H7 (cell line): Measurements from ENCODE around the gene MGAT5B. TPM values are rescaled to one million over a fixed set of nuclear protein-coding genes. Genes with fewer than 3 reads are reported as not detected.

ENCODE experiments used
- DNase-seq: peaks from one replicate; pipeline ENCODE4 v3.0.0; 2012
- H3K27me3 ChIP-seq: 2 replicates; pipeline ENCODE4 v1.6.0; 2011; ENCODE audit warnings: mild to moderate bottlenecking, low read length; ENCODE audit not compliant: control insufficient read depth, insufficient read depth
- H3K36me3 ChIP-seq: replicated peaks from 2 replicates; pipeline ENCODE4 v1.5.1; 2011; ENCODE audit warnings: low read length; ENCODE audit not compliant: control insufficient read depth, insufficient read depth
- H3K4me3 ChIP-seq: 2 replicates; pipeline ENCODE4 v1.5.1; 2011; ENCODE audit warnings: low read depth, mild to moderate bottlenecking, control low read depth, low read length, moderate library complexity; ENCODE audit not compliant: insufficient read depth
- total RNA-seq: library from RNA; depleted of rRNA; stranded (reverse); fragments of >200 nt; shearing (Covaris generic); gene quantifications from 2 replicates; pipeline ENCODE4 v1.2.3, GENCODE V29; 2014

The MGAT5B gene
- total RNA-seq, 1 experiment from 2014 or later: 3.7 TPM

- no peak overlapping the region for H3K4me3 ChIP-seq
- no peaks in the 10 kb centered on the region; the same call in 1 of the 2 replicates for H3K36me3 ChIP-seq
- DNase-seq: no peak
- no peaks in the 10 kb centered on the region for H3K27me3 ChIP-seq
Observed at GRCh38 chr17:76911299-76912017, 43.3 kb downstream of the MGAT5B start.

DNA sequence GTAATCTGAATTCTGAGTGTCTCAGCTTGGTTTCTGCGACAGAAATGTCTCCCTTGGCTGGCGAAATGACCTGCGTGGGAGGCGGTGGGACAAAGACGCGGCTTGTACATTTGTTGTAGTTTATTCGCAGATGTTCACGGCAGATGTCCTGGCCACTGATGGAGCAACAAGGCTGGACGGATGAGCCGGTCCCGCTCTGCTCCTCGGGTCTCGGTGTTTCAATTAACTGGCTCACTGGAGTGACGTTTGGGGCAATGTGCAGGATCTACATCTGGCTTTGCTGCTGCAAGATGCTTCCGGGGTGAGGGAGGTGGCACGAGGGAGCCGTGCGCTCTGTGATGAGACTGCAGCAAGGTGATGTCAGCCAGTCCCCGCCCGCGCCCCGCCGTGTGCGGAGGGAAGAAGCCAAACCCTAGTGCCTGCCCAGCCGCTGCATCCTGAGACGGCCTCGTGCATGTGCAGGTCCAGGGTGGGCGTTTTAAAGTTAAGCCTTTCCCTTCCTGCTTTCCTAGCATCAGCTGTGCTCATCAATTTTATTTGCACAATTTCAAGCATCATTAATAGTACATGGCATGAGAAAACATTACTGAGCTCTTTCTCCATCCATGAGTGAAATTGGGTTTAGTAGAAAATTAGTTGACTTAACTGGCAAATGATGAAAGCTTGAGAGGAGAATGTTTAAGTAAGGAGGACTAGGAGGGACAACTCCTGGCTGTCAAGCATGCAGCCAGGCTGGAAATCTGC lies 44.4 kb downstream of the MGAT5B start:
- H3K27me3 ChIP-seq: no peaks in the 10 kb centered on the region
- H3K4me3 ChIP-seq: no peak overlapping the region
- no peak for DNase-seq
- no peaks in the 10 kb centered on the region; the same call in 1 of the 2 replicates for H3K36me3 ChIP-seq

GRCh38 chr17:76914937-76915336 lies 46.7 kb downstream of the MGAT5B start:
- no peak for DNase-seq
- no peaks in the 10 kb centered on the region for H3K27me3 ChIP-seq
- no peak overlapping the region for H3K4me3 ChIP-seq
- no peaks in the 10 kb centered on the region; the same call in 1 of the 2 replicates for H3K36me3 ChIP-seq

DNA sequence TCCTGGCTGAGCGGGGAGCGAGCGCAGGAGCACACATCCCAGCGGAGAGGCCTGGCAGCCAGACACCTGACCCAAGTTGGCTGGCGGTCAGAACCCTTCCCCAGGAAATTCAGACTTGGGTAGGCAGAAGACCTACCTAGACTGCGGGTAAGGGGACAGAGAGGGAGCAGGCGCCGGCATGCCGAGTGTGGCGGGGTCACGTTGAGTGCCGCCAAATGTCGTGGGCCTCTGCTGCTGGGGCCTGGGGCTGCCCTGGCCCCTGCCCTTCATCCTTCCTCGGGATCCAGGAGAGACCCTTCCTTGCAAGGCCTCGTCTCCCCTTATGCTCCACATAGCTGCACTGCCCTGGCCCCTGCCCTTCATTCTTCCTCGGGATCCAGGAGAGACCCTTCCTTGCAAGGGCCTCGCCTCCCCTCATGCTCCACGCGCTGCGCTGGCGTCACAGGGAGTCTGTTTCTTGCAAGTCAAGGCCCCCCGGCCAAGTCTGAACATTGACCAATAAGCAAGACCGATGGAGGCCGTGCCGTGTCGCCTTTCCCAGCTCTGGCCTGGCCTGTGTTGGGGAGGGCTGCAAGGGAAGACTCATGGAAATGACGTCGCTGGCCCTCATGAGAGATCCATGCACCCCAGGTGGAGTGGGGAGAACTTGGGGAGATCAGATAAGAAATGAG lies 47.8 kb downstream of the MGAT5B start:
- no peaks in the 10 kb centered on the region for H3K27me3 ChIP-seq
- no peak overlapping the region for H3K4me3 ChIP-seq
- DNase-seq: no peak
- H3K36me3 ChIP-seq: no peaks in the 10 kb centered on the region; the same call in 1 of the 2 replicates

GRCh38 chr17:76917829-76918228 lies 49.6 kb downstream of the MGAT5B start:
- no peaks in the 10 kb centered on the region for H3K27me3 ChIP-seq
- no peak for DNase-seq
- H3K36me3 ChIP-seq: no peaks in the 10 kb centered on the region
- no peak overlapping the region for H3K4me3 ChIP-seq

DNA sequence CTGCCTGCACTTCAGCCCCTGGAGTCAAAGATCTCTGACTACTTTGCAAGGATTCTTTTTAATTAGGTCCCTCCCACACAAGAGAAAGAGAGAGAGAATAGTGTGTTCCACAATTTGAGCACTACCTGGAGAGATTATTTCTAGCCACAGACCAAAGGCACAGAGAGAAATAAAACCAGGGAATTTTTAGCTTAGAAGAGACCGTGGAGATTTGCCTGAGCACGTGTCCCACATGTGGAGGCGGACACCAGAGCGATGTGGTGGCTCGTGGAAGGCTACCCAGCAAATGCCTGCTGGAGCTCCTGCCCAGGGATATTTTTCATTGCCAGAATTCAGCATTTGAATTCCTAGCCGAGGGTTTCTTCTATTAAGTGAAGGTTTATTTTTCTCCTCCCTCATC lies 50.6 kb downstream of the MGAT5B start:
- Histone ChIP-seq H3K36me3 (no peaks in the 10 kb centered on the region), H3K27me3 (no peaks in the 10 kb centered on the region), H3K4me3 (no peak overlapping the region)
- no peak for DNase-seq

GRCh38 chr17:76920364-76921139 lies 52.3 kb downstream of the MGAT5B start:
- DNase-seq: no peak
- Histone ChIP-seq H3K4me3 (no peak overlapping the region), H3K27me3 (no peaks in the 10 kb centered on the region), H3K36me3 (no peaks in the 10 kb centered on the region)

DNA sequence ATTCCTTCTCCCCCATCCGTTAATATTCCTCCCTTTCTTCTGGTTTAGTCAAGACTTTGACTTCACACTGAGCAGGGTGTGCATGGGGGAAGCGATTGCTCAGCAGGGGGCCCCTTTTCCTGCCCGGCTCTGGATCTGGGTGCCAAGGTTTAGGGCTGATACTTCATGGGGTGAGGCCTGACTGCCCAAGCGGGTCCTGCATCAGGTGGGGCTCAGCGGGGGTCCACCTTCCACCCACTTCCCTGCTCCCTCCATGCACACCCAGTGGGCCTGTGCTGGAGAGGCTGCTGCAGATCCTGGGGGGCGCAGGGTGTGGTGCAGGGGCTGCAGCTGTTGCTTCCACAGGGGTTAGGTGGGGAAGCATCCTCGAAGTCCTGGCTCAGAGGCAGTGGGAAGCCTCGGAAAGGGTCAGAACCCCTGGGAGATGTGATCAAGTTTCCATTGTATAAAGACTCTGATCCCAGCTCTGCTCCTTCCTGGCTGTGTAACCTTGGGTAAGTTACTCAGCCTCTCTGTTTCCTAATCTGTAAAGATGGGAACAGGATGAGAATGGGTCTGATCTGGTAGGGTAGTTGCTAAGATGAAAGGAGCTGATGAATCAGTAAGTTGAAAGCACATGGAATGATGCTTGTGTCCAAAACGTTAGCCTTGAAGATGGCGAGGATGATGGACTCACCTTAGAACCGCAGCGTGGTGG lies 53.3 kb downstream of the MGAT5B start:
- Histone ChIP-seq H3K4me3 (no peak overlapping the region), H3K27me3 (no peaks in the 10 kb centered on the region), H3K36me3 (no peaks in the 10 kb centered on the region)
- no peak for DNase-seq

DNA sequence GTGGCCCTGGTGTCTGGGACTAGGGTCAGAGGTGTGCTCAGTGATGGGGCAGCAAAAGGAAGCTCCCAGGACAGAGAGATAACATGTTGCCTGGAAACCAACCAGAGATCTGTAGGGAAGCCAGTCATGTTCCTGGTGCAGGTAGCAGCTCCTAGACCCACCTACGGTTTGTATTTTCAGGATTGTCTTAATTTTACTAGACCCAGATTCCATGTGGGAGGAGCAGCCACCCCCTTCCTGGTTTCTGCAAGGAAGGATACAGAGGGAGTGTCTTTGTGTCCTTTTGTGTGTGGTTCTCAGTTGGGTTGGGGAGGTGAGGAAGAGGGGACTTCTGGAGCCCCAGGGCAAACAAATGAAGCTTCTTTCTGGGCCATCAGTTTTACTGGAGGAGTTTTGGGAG lies 53.9 kb downstream of the MGAT5B start:
- no peaks in the 10 kb centered on the region for H3K36me3 ChIP-seq
- H3K4me3 ChIP-seq: no peak overlapping the region
- DNase-seq: no peak
- no peaks in the 10 kb centered on the region for H3K27me3 ChIP-seq

GRCh38 chr17:76922967-76923366 lies 54.8 kb downstream of the MGAT5B start:
- H3K27me3 ChIP-seq: no peaks in the 10 kb centered on the region
- H3K36me3 ChIP-seq: no peaks in the 10 kb centered on the region
- H3K4me3 ChIP-seq: no peak overlapping the region
- no peak for DNase-seq

DNA sequence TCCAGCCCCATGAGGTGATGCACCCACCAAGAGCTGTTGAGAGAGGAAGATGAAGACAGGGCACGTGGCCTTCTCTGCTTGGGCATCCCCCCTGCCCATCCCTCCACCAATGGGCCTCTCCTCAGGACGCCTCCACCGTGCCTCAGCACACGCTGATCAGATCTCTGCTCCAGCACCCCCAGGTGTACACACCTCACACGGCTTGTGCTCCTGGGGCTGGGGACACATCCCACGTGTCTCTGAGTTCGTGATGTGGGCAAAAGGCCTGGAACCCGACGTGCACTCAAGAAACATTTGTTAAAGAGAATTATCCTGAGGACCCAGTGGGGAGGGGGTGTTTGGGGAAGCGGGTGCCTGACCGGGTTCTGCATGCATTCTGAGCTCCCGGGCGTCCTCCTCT lies 55.3 kb downstream of the MGAT5B start:
- DNase-seq: no peak
- H3K36me3 ChIP-seq: no peaks in the 10 kb centered on the region
- no peaks in the 10 kb centered on the region for H3K27me3 ChIP-seq
- no peak overlapping the region for H3K4me3 ChIP-seq

- H3K4me3 ChIP-seq: no peak overlapping the region
- DNase-seq: no peak
Observed at GRCh38 chr17:76924345-76925342, 56.4 kb downstream of the MGAT5B start.

GRCh38 chr17:76925441-76925891 lies 57.3 kb downstream of the MGAT5B start:
- no peaks in the 10 kb centered on the region for H3K36me3 ChIP-seq
- H3K4me3 ChIP-seq: no peak overlapping the region
- no peaks in the 10 kb centered on the region for H3K27me3 ChIP-seq
- DNase-seq: no peak

More at GRCh38 chr17:76924345-76925342, 56.4 kb downstream of the MGAT5B start:
- Histone ChIP-seq H3K27me3 (no peaks in the 10 kb centered on the region), H3K36me3 (no peaks in the 10 kb centered on the region)
